HepG2 (cell line): Measurements from ENCODE around the gene SLC16A13. TPM values are rescaled to one million over a fixed set of nuclear protein-coding genes. Genes with fewer than 3 reads are reported as not detected.

ENCODE experiments used
- ATAC-seq: fragments of 200-7000 bp; cut with Tn5 transposase; 3 replicates; pipeline ENCODE4 v1.9.1; 2020; ENCODE audit warnings: mild to moderate bottlenecking, moderate library complexity
- BruUV-seq: library from RNA; stranded (reverse); fragments of 400-500 nt; replicated peaks from 2 replicates; lab custom pipeline; 2021; lab: Mats Ljungman, UMichigan
- CTCF ChIA-PET: fragments of 300-600 bp; formaldehyde crosslinking; extraction: SDS; loops from one replicate; lab custom pipeline; 2021; ENCODE audit warnings: low total read pairs, inconsistent platforms, low intra/inter-chr PET ratio; lab: Yijun Ruan, JAX
- POLR2A ChIA-PET: fragments of 350-600 bp; sonication (Branson Sonifier 250); formaldehyde crosslinking; loops from one replicate; lab custom pipeline; 2020; ENCODE audit warnings: antibody characterized with exemption, inconsistent platforms; lab: Yijun Ruan, JAX
- DNase-seq: peaks from one replicate; pipeline ENCODE4 v3.0.0-alpha.2; 2015; ENCODE audit warnings: low spot score
- FAIRE-seq: peaks from 3 replicates; lab custom pipeline; 2011; peaks lifted over from hg19 to GRCh38; lab: Jason Lieb, UNC
- H2AFZ ChIP-seq: one replicate; pipeline ENCODE4 v1.6.1; 2011; ENCODE audit warnings: low read length, inconsistent platforms
- H3K27ac ChIP-seq: fragments of 300-600 bp; 3 replicates; pipeline ENCODE4 v1.8.0; 2011; ENCODE audit warnings: mixed run types, mild to moderate bottlenecking, mixed read lengths, low read length, inconsistent platforms; ENCODE audit not compliant: insufficient read depth; ENCODE audit errors: extremely low read length
- H3K27me3 ChIP-seq, 2 experiments: fragments of 200-600 bp in 1 of 2; 2 replicates in 1 of 2; 3 replicates in 1 of 2; pipeline versions ENCODE4 v1.6.0 to v1.8.0; 2011; ENCODE audit warnings: low read length in 2 of 2, mild to moderate bottlenecking in 2 of 2, moderate library complexity in 2 of 2, inconsistent platforms in 1 of 2; ENCODE audit not compliant: insufficient read depth in 2 of 2, control insufficient read depth in 1 of 2
- H3K36me3 ChIP-seq, 2 experiments: fragments of 200-600 bp in 1 of 2; replicated peaks in 1 of 2; 2 replicates in 1 of 2; 3 replicates in 1 of 2; pipeline versions ENCODE4 v1.5.1 to v1.8.0; 2011; ENCODE audit warnings: low read length in 2 of 2, inconsistent platforms in 1 of 2; ENCODE audit not compliant: insufficient read depth in 2 of 2, control insufficient read depth in 1 of 2
- H3K4me1 ChIP-seq: 2 replicates; pipeline ENCODE4 v1.5.1; 2012; ENCODE audit warnings: low read length, inconsistent platforms; ENCODE audit not compliant: insufficient read depth
- H3K4me2 ChIP-seq: 2 replicates; pipeline ENCODE4 v1.6.0; 2011; ENCODE audit warnings: low read depth, low read length, inconsistent platforms
- H3K4me3 ChIP-seq, 3 experiments: fragments of 200-600 bp in 1 of 3; sonication (generic), shearing (Covaris generic) in 1 of 3; replicated peaks in 1 of 3; 2 replicates each; pipeline ENCODE4 v1.5.1; 2011 to 2016; ENCODE audit warnings: low read length in 3 of 3, inconsistent platforms in 2 of 3, low read depth in 2 of 3, mild to moderate bottlenecking in 2 of 3, control low read depth in 1 of 3, mixed read lengths in 1 of 3; ENCODE audit not compliant: insufficient read depth in 1 of 3
- H3K79me2 ChIP-seq: one replicate; pipeline ENCODE4 v1.6.1; 2011; ENCODE audit warnings: low read length, inconsistent platforms; ENCODE audit not compliant: insufficient read depth
- H3K9ac ChIP-seq: 2 replicates; pipeline ENCODE4 v1.6.0; 2011; ENCODE audit warnings: mild to moderate bottlenecking, low read depth, low read length, inconsistent platforms; ENCODE audit not compliant: insufficient read depth
- H3K9me3 ChIP-seq: 2 replicates; pipeline ENCODE4 v1.5.1; 2012; ENCODE audit warnings: mild to moderate bottlenecking, low read length
- H4K20me1 ChIP-seq: 2 replicates; pipeline ENCODE4 v1.6.0; 2011; ENCODE audit warnings: inconsistent platforms, mild to moderate bottlenecking, low read length, moderate library complexity; ENCODE audit not compliant: insufficient read depth
- ATF7 ChIP-seq, 2 experiments: fragments of 450-650 bp in 1 of 2; sonication (generic) in 1 of 2; formaldehyde crosslinking in 1 of 2; IDR thresholded peaks; 2 replicates each; pipeline versions ENCODE4 v1.4.0 to v1.6.1; 2016 to 2020; ENCODE audit warnings: antibody characterized with exemption in 1 of 2, mild to moderate bottlenecking in 1 of 2, missing genetic modification reagents in 1 of 2
- CENPBD1 ChIP-seq: sonication (generic); formaldehyde crosslinking; IDR thresholded peaks from 2 replicates; pipeline ENCODE4 v1.8.0; 2022; ENCODE audit warnings: missing genetic modification reagents, low read depth, mild to moderate bottlenecking, borderline replicate concordance
- FOXM1 ChIP-seq: sonication (generic); formaldehyde crosslinking; IDR thresholded peaks from 2 replicates; pipeline ENCODE4 v1.5.0; 2020; ENCODE audit warnings: missing genetic modification reagents
- HMGXB4 ChIP-seq, 2 experiments: sonication (generic) in 1 of 2; formaldehyde crosslinking in 1 of 2; IDR thresholded peaks; 2 replicates each; pipeline versions ENCODE4 v1.4.0 to v1.6.1; 2018 to 2020; ENCODE audit warnings: missing genetic modification reagents in 2 of 2, borderline replicate concordance in 1 of 2, low read depth in 1 of 2, mild to moderate bottlenecking in 1 of 2, missing biosample characterization in 1 of 2
- KLF15 ChIP-seq: sonication (generic); formaldehyde crosslinking; IDR thresholded peaks from 2 replicates; pipeline ENCODE4 v1.8.1; 2023; ENCODE audit warnings: borderline replicate concordance, mild to moderate bottlenecking, inconsistent platforms, missing genetic modification reagents, mixed read lengths
- KLF6 ChIP-seq: IDR thresholded peaks from 2 replicates; pipeline ENCODE4 v1.8.0; 2016; ENCODE audit warnings: missing biosample characterization, missing genetic modification reagents
- SMC3 ChIP-seq: IDR thresholded peaks from 2 replicates; pipeline ENCODE4 v1.6.1; 2011; ENCODE audit warnings: low read length, improper control_type of control experiment
- SMYD3 ChIP-seq: sonication (generic); formaldehyde crosslinking; IDR thresholded peaks from 2 replicates; pipeline ENCODE4 v1.8.1; 2023; ENCODE audit warnings: mild to moderate bottlenecking, missing genetic modification reagents
- SP4 ChIP-seq: sonication (generic); formaldehyde crosslinking; IDR thresholded peaks from 2 replicates; pipeline ENCODE4 v1.8.1; 2023; ENCODE audit warnings: mild to moderate bottlenecking, missing genetic modification reagents
- TP53 ChIP-seq: sonication (generic); formaldehyde crosslinking; conservative IDR thresholded peaks from 2 replicates; pipeline ENCODE4 v1.4.0; 2020; ENCODE audit warnings: missing genetic modification reagents
- ZNF20 ChIP-seq: sonication (generic); formaldehyde crosslinking; IDR thresholded peaks from 2 replicates; pipeline ENCODE4 v1.4.0; 2020; ENCODE audit warnings: mild to moderate bottlenecking, moderate library complexity, missing genetic modification reagents
- ZNF225 ChIP-seq: sonication (generic); formaldehyde crosslinking; IDR thresholded peaks from 2 replicates; pipeline ENCODE4 v1.4.0; 2020; ENCODE audit warnings: mild to moderate bottlenecking, missing genetic modification reagents
- ZNF367 ChIP-seq: sonication (generic); formaldehyde crosslinking; IDR thresholded peaks from 2 replicates; pipeline ENCODE4 v1.4.0; 2020; ENCODE audit warnings: missing genetic modification reagents, borderline replicate concordance
- ZNF773 ChIP-seq: sonication (generic); formaldehyde crosslinking; IDR thresholded peaks from 2 replicates; pipeline ENCODE4 v1.4.0; 2020; ENCODE audit warnings: missing genetic modification reagents, borderline replicate concordance
- WGBS: methylation state at CpG from one replicate; pipeline ENCODE4 v1.1.6; 2017; ENCODE audit warnings: low lambda C conversion rate; 5-methylcytosine and 5-hydroxymethylcytosine counted together
- in situ Hi-C: cut with HindIII; loops from 2 replicates; pipeline ENCODE4 v1.10.0; 2017; ENCODE audit warnings: low pct_unique_long_range_greater_than_20kb; ENCODE audit not compliant: extremely low pct_ligation_motif_present
- intact Hi-C: fragments of 100-400 bp; cut with micrococcal nuclease; formaldehyde crosslinking; loops from one replicate; pipeline ENCODE4 v1.10.0; 2022; ENCODE audit not compliant: unreplicated experiment
- polyA plus RNA-seq, 8 experiments: library from polyadenylated mRNA; depleted of rRNA in 3 of 8; stranded (reverse) in 7 of 8; unstranded in 1 of 8; fragments of >200 nt; fragmentation: Illumina TruSeq in 4 of 8; extraction: Trizol in 4 of 8; gene quantifications; 2 replicates each; pipeline versions ENCODE4 v1.2.1 to v1.2.3, GENCODE V29; 2011 to 2016; ENCODE audit warnings: low read depth in 4 of 8, missing spikeins in 1 of 8, mixed read lengths in 1 of 8; ENCODE audit not compliant: insufficient read depth in 1 of 8
- total RNA-seq, 5 experiments: library from RNA; depleted of rRNA; stranded (reverse); fragments of >200 nt; fragmentation: Illumina TruSeq; extraction: Trizol; gene quantifications; 2 replicates each; pipeline ENCODE4 v1.2.3, GENCODE V29; 2016; ENCODE audit warnings: low read depth in 1 of 5
- TF ChIP-seq, protein P1 (sequence below): fragments of 450-650 bp; IDR thresholded peaks from 2 replicates; pipeline ENCODE4 v1.6.1; 2017

The SLC16A13 gene
- total and polyA plus RNA-seq, 2 of the 13 experiments (the other 11 are each of a cell fraction or from before 2014, with no cell fraction given) = 2.2 to 3.0 TPM

DNA sequence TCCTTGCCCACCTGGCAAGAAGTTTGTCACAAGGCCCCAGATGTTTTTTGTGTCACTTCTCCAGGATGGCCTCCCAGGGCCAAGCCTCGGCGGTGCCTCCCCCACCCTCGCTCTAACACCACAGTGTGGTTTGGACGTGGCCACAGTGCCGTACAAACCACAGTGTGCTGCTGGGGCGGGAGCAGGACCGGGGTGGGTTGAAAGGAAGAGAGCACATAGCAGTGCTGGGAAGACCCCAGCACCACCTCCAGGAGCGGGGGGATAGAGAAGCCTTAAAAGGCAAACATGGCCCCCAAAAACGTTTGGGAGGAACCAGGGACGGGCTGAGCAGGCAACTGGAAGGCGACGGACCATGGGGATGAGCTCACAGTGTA lies 18.0 kb upstream of the SLC16A13 start:
- no peak overlapping the region for H3K9ac ChIP-seq
- H3K4me1 ChIP-seq = peaks cover 50% of the 10 kb centered on the region
- H3K27ac ChIP-seq = no peak overlapping the region
- H2AFZ ChIP-seq = no peak overlapping the region
- no peaks in the 10 kb centered on the region for H4K20me1 ChIP-seq
- no peak for DNase-seq
- in situ Hi-C loops = loop anchor here (10.0 kb wide), 1 partner anchor 353 kb away; no protein-coding TSS in a partner anchor
- ATAC-seq = no peak
- no peak overlapping the region for H3K4me2 ChIP-seq
- H3K36me3 ChIP-seq = no peaks in the 10 kb centered on the region; a peak in 1 of 5 replicates
- intact Hi-C loops = no loop called here
- BruUV-seq = no TSS peak
- CTCF ChIA-PET = no interaction called here
- POLR2A ChIA-PET = no interaction called here
- TF ChIP-seq ZNF20 (no peak), FOXM1 (CRISPR knock-in tag) (no peak), ZNF773 (CRISPR knock-in tag) (no peak), SMYD3 (CRISPR knock-in tag) (no peak), HMGXB4 (CRISPR knock-in tag; IDR thresholded peaks at IDR 0.05; ENCODE audit: borderline replicate concordance in 1 of 2, low read depth in 1 of 2) (no peak), TP53 (CRISPR knock-in tag) (no peak), ATF7 (IDR thresholded peaks at IDR 0.05) (no peak), ATF7 (CRISPR knock-in tag; IDR thresholded peaks at IDR 0.05) (no peak), KLF6 (CRISPR knock-in tag) (no peak), SMC3 (no peak), ZNF225 (CRISPR knock-in tag) (no peak), ZNF367 (CRISPR knock-in tag) (no peak), CENPBD1 (CRISPR knock-in tag) (no peak), KLF15 (CRISPR knock-in tag) (no peak), SP4 (CRISPR knock-in tag) (no peak)
- TF ChIP-seq, protein P1, sequence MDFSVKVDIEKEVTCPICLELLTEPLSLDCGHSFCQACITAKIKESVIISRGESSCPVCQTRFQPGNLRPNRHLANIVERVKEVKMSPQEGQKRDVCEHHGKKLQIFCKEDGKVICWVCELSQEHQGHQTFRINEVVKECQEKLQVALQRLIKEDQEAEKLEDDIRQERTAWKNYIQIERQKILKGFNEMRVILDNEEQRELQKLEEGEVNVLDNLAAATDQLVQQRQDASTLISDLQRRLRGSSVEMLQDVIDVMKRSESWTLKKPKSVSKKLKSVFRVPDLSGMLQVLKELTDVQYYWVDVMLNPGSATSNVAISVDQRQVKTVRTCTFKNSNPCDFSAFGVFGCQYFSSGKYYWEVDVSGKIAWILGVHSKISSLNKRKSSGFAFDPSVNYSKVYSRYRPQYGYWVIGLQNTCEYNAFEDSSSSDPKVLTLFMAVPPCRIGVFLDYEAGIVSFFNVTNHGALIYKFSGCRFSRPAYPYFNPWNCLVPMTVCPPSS = no peak
- peaks cover 13% of the 10 kb centered on the region for H3K79me2 ChIP-seq
- no peak overlapping the region for H3K4me3 ChIP-seq
- no peak for FAIRE-seq
- peaks cover 0 to 6% of the 10 kb centered on the region in 2 experiments; a peak in 4 of 5 replicates for H3K27me3 ChIP-seq
- H3K9me3 ChIP-seq = no peaks in the 10 kb centered on the region
- 89% methylated on average over 12 of the region's 12 CpGs for WGBS
